Measurements from ENCODE around the gene KIZ.

- TF ChIP-seq EP300 (IDR thresholded peaks at IDR 0.05) = no peak
- peak in 1 of 4 donors; percentile 24 for TF ChIP-seq POLR2AphosphoS5 (IDR thresholded peaks at IDR 0.05)
These were observed 25.1 kb upstream of the KIZ start for GRCh38 chr20:21100578-21101452.

All from sigmoid colon (tissue), 4 donors.